ENCODE data around the gene ACTR3.

The ACTR3 gene

GRCh38 chr2:114007436-114007835 is 117.5 kb downstream of the ACTR3 start:
- no peak for DNase-seq

- no peak for DNase-seq
Measured at GRCh38 chr2:114008720-114009119, 118.8 kb downstream of the ACTR3 start.

- no peak for DNase-seq
Measured at GRCh38 chr2:114009205-114009944, 119.5 kb downstream of the ACTR3 start.

- DNase-seq = no peak
Measured at GRCh38 chr2:114010001-114010400, 120.1 kb downstream of the ACTR3 start.

DNA sequence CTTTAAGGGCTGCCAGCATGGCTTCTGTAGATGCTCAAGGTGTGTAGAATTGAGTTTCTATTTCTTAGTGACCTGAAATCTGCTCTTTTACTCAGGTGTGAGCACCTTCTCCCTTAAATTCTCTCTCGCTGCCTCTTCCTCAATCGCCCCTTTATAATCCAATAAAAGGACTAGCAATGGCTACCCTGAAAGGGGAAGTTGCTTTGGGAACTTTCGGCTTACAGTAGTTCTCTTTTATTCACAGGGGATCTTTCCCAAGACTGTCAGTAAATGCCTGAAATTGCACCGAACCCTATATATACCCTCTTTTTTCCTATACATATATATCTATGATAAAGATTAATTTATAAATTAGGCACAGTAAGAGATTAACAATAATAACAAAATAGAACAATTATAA is 121.8 kb downstream of the ACTR3 start:
- DNase-seq = no peak

Measured in SHP77 treated with DMSO at 0.1 percent for 48 hours (cell line).